DMS 273 treated with DMSO at 0.1 percent for 48 hours (cell line): Measurements from ENCODE around the gene ARID4B.
"Not testable (repeated sequence)": the region's sequence is repeated elsewhere in the genome, so short reads cannot be mapped to it uniquely, and the experiment has no call there.

Experiments
- DNase-seq: peaks from one replicate; lab custom pipeline; 2025; lab: John Stamatoyannopoulos, UW

Gene ARID4B

GRCh38 chr1:235226933-235227332, 101.0 kb downstream of the ARID4B start:
- DNase-seq: no peak

DNA sequence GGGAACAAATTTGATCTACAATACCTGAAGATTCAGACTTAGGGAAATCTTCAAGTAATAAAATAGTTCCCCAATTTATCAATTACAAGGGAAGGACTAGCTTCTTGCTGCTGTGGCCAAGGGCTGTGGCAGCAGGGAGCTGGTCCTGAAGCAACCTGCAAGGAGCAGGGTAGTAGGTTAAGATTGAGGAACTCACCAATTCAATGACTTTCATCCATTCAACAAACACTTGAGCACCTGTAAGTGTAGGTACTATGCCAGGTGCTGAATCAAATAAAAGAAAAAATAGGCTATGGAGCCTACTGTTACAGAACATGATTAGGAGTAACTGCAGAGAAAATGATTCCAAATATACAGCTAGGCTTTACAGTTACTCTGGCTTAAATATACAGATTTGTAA, 102.7 kb downstream of the ARID4B start:
- no peak for DNase-seq

GRCh38 chr1:235221653-235222375, 106.2 kb downstream of the ARID4B start:
- DNase-seq: no peak

- no peak for DNase-seq
Measured at GRCh38 chr1:235215453-235215852, 112.5 kb downstream of the ARID4B start.

DNA sequence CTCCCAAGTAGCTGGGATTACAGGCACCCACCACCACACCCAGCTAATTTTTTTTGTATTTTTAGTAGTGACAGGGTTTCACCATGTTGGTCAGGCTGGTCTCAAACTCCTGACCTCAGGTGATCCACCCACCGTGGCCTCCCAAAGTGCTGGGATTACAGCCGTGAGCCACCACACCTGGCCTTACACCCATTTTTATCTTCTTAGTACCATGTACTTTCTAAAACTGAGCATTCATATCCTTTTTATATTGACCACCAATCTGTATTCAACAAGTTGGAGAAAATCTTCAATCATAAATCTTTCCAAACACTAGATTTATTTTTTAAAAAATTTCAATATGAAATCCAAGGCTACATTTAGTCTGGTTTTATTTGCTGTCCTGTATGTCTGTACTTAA, 113.0 kb downstream of the ARID4B start:
- not testable (repeated sequence) for DNase-seq

DNA sequence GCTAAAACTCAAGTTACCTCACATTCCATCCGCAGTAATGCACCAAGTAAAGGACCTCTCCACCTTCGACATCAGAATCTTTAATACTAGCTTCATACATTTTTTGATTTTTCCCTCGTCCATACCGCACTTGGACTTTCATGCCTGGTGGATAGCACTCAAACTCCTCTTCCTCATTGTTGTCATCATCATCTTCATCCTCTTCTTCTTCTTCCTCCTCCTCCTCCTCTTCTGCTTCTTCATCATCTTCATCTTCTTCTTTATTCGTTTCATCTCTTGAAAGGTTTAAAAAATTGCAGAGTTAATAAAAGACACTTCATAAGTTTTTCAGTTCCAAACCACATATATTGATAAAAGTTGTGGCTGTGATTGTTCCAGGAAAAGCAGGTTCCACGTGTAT, 114.2 kb downstream of the ARID4B start:
- no peak for DNase-seq

DNA sequence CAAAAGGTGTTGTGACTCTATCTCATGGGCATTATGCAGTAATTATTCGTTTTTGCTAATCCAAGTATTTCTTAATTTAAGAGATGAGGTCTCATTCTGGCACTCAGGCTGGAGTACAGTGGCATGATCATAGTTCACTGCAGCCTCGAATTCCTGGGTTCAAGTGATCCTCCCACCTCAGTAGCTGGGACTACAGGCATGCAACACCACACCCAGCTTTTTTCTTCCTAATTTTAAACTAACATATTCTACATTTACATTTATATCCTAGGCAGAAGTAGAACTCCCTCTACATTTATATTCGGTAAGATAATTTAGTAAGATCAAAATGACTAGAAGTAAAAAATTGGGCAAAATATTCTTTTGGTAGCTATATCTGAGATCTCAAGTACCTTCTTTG, 116.5 kb downstream of the ARID4B start:
- no peak for DNase-seq

- DNase-seq: no peak
Measured at GRCh38 chr1:235207209-235207565, 120.8 kb downstream of the ARID4B start.

GRCh38 chr1:235206533-235207208, 121.3 kb downstream of the ARID4B start:
- DNase-seq: no peak

GRCh38 chr1:235205687-235206086, 122.3 kb downstream of the ARID4B start:
- no peak for DNase-seq

DNA sequence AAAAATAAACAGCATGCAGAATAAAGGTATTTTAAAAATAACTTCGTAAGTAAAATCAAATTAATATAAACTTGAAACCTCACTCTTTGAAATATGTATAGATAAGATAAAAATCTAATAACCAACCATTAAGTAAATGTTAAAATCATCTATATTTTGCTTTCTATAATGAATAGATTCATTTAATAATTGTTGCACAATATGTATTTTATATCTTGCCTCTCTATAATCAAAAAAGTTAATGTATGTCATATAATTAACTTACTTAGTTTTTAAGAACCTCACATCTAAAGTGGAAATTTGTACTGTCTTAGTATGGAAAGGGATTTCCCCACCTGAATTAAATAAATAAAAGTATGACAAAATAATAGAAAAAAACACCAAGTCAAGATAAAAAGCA, 124.6 kb downstream of the ARID4B start:
- no peak for DNase-seq

- not testable (repeated sequence) for DNase-seq
Measured at GRCh38 chr1:235202447-235202846, 125.5 kb downstream of the ARID4B start.

GRCh38 chr1:235199441-235199840, 128.5 kb downstream of the ARID4B start:
- no peak for DNase-seq

DNA sequence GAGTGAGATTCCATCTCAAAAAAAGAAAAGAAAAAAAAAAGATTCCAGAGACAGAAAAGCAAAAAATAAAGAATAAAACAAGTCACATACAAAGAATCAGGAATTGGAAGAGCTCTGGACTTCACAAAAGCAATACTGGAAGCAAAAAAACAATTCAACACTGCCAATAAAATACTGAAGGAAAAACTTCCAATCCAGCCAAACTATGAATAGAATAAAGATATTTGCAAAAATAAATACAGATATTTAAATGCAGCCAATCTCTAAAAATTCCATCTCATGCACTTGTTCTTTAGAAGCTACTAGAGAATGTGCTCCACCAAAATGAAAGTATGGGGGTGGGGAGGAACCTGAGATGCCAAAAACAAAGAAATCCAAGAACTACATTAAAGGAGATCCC, 137.5 kb downstream of the ARID4B start:
- DNase-seq: no peak

DNA sequence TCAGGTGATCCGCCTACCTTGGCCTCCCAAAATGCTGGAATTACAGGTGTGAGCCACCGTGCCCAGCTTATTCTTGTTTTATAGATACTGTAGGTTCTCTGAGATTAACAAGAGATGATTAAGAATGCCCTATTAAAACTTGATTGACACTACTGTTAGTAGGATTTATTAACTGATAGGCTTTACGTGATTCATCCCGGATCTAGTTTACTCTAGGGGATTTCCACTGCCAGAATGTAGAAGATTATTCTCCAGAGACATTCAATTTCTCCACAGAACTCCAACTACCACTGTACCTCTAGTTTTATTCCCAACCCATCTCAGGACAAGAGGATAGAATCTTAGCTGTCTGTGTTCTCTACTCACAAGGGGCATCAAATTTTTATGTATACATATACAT, 140.7 kb downstream of the ARID4B start:
- no peak for DNase-seq

DNA sequence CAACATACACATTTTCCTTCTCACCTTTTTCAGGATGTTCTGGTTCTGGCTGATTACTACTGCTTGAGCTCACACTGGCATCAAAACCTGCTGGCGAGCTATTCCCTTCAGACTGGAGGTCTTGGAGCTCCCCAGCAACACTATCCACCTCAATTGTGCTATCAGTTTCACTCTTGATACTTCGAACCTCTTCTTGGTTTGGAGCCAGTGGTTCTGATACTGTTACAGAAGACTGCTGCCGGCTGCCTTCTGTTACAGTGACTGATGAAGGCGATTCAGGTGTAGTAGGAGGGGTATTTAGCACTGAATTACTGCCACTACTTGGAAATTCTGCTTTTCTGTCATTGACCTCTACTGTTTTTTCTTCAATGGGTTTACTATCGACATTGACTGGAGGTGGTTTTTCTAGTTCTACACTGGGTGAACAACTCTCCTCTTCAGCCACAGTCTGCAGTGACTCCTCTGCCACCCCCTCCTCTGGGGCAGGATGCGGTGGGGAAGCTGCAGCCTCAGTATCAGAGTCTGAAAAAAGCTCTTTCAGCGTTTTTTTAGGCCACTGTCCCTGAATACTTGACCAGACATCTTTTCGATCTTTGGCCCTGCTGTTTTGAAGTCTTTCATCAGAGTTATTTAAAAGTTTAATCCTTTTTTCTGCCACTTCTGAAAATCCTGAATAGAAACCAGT, 146.3 kb downstream of the ARID4B start:
- no peak for DNase-seq

GRCh38 chr1:235180916-235181460, 147.0 kb downstream of the ARID4B start:
- DNase-seq: no peak

DNA sequence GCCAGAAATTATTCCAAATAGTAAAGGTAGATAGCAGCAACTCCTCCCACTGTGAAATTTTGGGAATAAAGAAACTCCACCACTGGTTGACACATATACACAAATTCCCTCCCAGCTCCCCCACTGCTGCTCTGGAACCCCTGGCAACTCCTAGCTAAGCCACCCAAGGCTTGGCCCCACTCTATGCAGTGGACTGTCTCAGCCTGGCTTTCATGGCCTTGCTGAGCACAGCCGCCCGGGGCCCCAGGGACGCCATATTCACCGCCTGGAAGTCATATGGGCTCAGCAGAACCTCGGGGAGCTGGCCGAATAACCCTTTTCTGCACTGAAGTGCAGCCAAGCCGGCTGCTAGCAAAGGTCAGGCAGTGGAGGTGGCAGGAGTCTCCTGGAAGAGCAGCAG, 151.5 kb downstream of the ARID4B start:
- DNase-seq: no peak

DNA sequence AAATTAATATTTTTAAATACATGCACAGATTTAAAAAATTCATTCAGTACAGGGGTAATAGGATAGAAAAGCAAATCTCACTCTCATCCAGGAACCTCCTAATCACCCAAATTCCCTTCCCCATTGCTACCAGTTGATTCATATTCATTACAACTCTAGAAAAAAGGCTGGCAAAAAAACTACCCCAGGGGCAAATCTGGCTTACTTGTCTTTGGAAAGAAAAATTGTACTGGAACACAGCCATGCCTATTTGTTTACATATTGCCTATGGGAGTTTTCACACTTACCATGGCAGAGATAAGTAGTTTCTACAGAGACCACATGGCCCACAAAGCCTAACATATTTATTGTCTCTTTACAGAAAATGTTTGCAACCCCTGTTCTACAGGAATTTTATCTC, 158.0 kb downstream of the ARID4B start:
- no peak for DNase-seq

DNA sequence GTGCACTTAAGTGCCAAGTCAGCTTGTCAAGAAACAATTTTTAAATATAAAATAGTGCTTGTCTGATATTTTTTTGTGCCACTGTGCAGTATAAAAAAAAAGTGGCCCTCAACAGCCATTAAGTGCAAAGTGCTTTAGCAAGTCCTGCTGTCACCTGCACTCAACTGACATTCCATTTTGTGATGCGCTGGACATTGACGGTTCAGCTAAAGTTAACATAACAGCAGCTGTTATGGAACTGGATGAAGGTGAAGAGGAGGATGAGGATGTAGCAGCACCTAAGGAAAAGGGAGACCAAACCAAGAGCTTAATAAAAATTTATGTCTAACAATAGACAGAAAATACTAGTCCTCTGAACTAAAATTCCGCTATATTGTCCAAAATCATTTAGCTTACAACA, 159.6 kb downstream of the ARID4B start:
- no peak for DNase-seq

- DNase-seq: no peak
Measured at GRCh38 chr1:235161685-235162327, 166.2 kb downstream of the ARID4B start.

GRCh38 chr1:235160957-235161684, 166.9 kb downstream of the ARID4B start, which contains the start of gene RBM34:
Gene RBM34, minus strand, starts transcription at chr1:235161250. Its CDS starts 24 bp downstream, at chr1:235161226.
- peak; percentile 75 for DNase-seq
